ENCODE data around the gene LHX4. TPM values are rescaled to one million over a fixed set of nuclear protein-coding genes. Genes with fewer than 3 reads are reported as not detected.

The LHX4 gene
- total RNA-seq, 5 donors from 2014 or later (not counting 1 experiment from before 2014, with no cell fraction given): 0.03 TPM; not detected in 3

DNA sequence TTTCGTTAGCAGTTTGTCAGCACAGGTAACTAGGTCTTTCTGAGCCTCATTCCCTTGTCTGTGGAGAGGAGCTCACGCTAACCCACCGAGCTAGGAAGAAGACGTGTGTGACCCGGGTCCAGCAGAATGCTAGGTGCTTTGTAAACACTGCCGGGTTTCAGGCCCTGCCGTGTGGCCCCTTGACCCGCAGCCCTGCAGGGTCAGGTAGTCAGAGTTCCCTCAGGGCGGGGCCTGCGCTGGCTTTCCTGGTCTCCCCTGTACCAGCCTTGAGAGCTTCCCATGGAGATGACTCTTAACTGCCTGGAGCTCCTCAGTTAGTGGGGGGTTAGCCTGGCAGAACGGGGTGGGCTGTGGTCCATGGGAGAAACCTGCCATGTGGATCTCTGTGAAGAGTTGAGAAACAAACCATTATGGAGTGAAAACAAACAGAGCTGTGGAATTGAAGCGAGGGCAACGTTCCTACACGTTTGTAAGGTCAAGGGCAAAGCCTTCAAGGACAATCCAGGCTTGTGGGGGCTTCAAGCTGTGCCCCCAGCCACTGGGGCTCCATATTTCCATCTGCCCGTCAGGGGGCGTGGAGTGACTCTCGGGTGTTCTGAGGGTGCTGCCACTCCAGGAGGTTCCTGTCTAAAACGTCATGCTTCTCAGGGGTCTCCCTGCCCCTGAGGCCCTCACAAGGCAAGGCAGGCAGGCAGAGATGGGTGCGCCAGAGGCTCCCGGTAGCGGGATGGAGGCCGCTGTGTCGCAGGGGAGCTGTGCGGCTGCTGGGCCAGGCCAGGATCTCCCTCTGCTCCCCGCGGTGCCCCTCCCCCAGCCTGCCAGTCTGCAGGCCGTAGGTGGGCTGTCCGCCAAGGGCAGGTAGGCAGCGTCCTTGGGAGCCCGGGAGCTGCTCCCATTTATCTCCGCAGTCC is 23.8 kb downstream of the LHX4 start:
- Mint-ChIP-seq H3K27ac (no peak overlapping the region), H3K36me3 (no peaks in the 10 kb centered on the region), H3K4me3 (no peak overlapping the region), H3K9me3 (no peaks in the 10 kb centered on the region), H3K4me1 (peaks cover 2 to 5% (median 4%) of the 10 kb centered on the region in 3 donors), H3K27me3 (peaks cover 53 to 77% of the 10 kb centered on the region in 2 donors)
- ATAC-seq (replicated peaks in 1 of 4) (no peak), DNase-seq (no peak)
- H3K36me3 ChIP-seq (ENCODE audit: control insufficient read depth in 2 of 2, extremely low read depth in 1 of 2, insufficient read depth in 1 of 2, low read length in 1 of 2): no peaks in the 10 kb centered on the region
- CTCF ChIA-PET: interaction anchor here (0.5 to 2.1 kb wide), 10 partner anchors 8 to 228 kb away, joined by 3 to 16 read pairs (median 4); no protein-coding TSS in a partner anchor
- H3K27me3 ChIP-seq (replicated peaks in 1 of 2; ENCODE audit: control insufficient read depth in 2 of 2, extremely low read depth in 1 of 2, insufficient read depth in 2 of 2, low read length in 1 of 2): peaks cover 0 to 95% of the 10 kb centered on the region in 2 experiments
- no peaks in the 10 kb centered on the region for H3K4me1 ChIP-seq (ENCODE audit: control insufficient read depth in 1 of 2, extremely low read depth in 1 of 2, insufficient read depth in 2 of 2, low read length in 2 of 2)
- H3K27ac ChIP-seq (ENCODE audit: low read length): no peak overlapping the region
- H3K9me3 ChIP-seq: no peaks in the 10 kb centered on the region
- POLR2A ChIA-PET: no interaction called here
- H3K4me3 ChIP-seq (ENCODE audit: control insufficient read depth in 1 of 2, extremely low read depth in 1 of 2, low read length in 1 of 2): no peak overlapping the region
- 80% methylated on average over 26 of the region's 31 CpGs for WGBS (ENCODE audit: insufficient coverage)

DNA sequence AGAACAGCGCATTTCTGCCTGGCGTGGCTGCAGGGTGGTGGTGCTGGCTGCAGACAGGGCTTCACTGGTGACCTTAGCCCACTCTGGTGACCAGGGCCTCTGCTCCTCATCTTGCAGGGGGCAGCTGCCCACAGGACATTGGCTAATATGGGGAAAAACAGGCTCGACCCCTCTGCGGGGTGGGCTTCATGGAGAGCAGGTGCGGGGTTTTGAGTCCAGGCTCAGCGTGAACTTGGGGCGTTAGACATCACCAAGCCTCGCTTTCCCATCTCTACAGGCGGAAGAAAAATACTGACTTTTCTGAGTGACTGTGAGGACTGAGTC is 24.4 kb downstream of the LHX4 start:
- H3K9me3 ChIP-seq: no peaks in the 10 kb centered on the region

GRCh38 chr1:180254854-180255253 is 24.8 kb downstream of the LHX4 start:
- H3K4me1 Mint-ChIP-seq: peaks cover 2 to 5% (median 2%) of the 10 kb centered on the region in 3 donors
- 93% methylated on average over 9 of the region's 11 CpGs for WGBS (ENCODE audit: insufficient coverage)
- no peaks in the 10 kb centered on the region for H3K36me3 Mint-ChIP-seq
- no peaks in the 10 kb centered on the region for H3K9me3 Mint-ChIP-seq
- Histone ChIP-seq H3K27ac (ENCODE audit: low read length) (no peak overlapping the region), H3K4me3 (ENCODE audit: control insufficient read depth in 1 of 2, extremely low read depth in 1 of 2, low read length in 1 of 2) (no peak overlapping the region), H3K36me3 (ENCODE audit: control insufficient read depth in 2 of 2, extremely low read depth in 1 of 2, insufficient read depth in 1 of 2, low read length in 1 of 2) (no peaks in the 10 kb centered on the region), H3K27me3 (replicated peaks in 1 of 2; ENCODE audit: control insufficient read depth in 2 of 2, extremely low read depth in 1 of 2, insufficient read depth in 2 of 2, low read length in 1 of 2) (peaks cover 0 to 98% of the 10 kb centered on the region in 2 experiments), H3K9me3 (no peaks in the 10 kb centered on the region), H3K4me1 (ENCODE audit: control insufficient read depth in 1 of 2, extremely low read depth in 1 of 2, insufficient read depth in 2 of 2, low read length in 2 of 2) (no peaks in the 10 kb centered on the region)
- no peak overlapping the region for H3K4me3 Mint-ChIP-seq
- no peak for ATAC-seq (replicated peaks in 1 of 4)
- POLR2A ChIA-PET: no interaction called here
- H3K27ac Mint-ChIP-seq: no peak overlapping the region
- peaks cover 46 to 69% of the 10 kb centered on the region in 2 donors for H3K27me3 Mint-ChIP-seq
- CTCF ChIA-PET: no interaction called here
- no peak for DNase-seq

More for the DNA sequence above, 24.4 kb downstream of the LHX4 start:
- H3K27me3 Mint-ChIP-seq: peaks cover 50 to 73% of the 10 kb centered on the region in 2 donors
- 89% methylated on average over 9 of the region's 9 CpGs for WGBS (ENCODE audit: insufficient coverage)
- H3K27ac Mint-ChIP-seq: no peak overlapping the region
- no peaks in the 10 kb centered on the region for H3K4me1 ChIP-seq (ENCODE audit: control insufficient read depth in 1 of 2, extremely low read depth in 1 of 2, insufficient read depth in 2 of 2, low read length in 2 of 2)
- DNase-seq: no peak
- H3K36me3 Mint-ChIP-seq: no peaks in the 10 kb centered on the region
- ChIA-PET POLR2A (no interaction called here), CTCF (interaction anchor here (0.5 to 1.9 kb wide), 3 partner anchors 20 to 228 kb away, joined by 3 to 6 read pairs (median 4); no protein-coding TSS in a partner anchor)
- ATAC-seq (replicated peaks in 1 of 4): no peak
- H3K4me3 Mint-ChIP-seq: no peak overlapping the region
- no peak overlapping the region for H3K27ac ChIP-seq (ENCODE audit: low read length)
- no peak overlapping the region for H3K4me3 ChIP-seq (ENCODE audit: control insufficient read depth in 1 of 2, extremely low read depth in 1 of 2, low read length in 1 of 2)
- no peaks in the 10 kb centered on the region for H3K9me3 Mint-ChIP-seq
- H3K27me3 ChIP-seq (replicated peaks in 1 of 2; ENCODE audit: control insufficient read depth in 2 of 2, extremely low read depth in 1 of 2, insufficient read depth in 2 of 2, low read length in 1 of 2): peaks cover 0 to 98% of the 10 kb centered on the region in 2 experiments
- H3K4me1 Mint-ChIP-seq: peaks cover 2 to 5% (median 4%) of the 10 kb centered on the region in 3 donors
- no peaks in the 10 kb centered on the region for H3K36me3 ChIP-seq (ENCODE audit: control insufficient read depth in 2 of 2, extremely low read depth in 1 of 2, insufficient read depth in 1 of 2, low read length in 1 of 2)

DNA sequence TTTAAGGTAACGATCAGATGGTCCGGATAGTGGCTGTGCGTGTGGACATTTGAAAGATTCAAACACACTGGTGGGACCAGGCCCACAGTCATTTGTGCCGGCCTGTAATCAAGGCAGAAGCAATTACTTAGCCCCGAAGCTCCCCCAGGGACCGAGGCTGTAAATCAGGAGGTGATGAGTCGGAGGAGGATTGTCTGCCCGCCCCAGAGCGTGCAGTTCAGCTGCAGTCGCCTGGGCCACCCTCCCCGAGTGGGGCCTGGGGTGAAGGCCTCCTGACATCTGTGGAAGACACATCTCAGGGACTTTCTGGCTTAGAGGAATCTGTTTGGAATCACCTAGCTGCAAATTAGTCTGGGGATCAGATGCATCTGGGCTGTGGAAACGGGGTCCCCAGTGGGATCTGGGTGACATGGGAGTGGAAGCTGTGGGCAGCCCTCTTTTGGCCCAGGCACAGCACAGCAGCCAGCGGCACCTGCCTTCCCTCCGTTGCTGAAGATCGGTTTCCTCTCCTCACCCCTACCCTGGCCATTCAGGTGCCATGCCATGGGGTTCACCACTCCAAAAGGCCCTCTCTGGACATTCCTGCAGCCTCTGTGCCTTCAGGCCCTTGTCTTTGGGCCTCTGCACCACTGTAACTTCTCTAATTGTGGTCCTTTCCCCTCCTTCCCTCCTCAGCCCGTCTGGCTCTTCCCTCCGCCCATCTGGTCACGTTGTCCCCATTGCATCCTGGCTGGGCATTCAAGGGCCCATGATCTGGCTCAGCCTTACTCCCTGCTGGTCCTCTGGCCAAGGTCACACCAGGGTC is 25.7 kb downstream of the LHX4 start:
- Mint-ChIP-seq H3K27me3 (peaks cover 39 to 65% of the 10 kb centered on the region in 2 donors), H3K4me3 (no peak overlapping the region)

DNA sequence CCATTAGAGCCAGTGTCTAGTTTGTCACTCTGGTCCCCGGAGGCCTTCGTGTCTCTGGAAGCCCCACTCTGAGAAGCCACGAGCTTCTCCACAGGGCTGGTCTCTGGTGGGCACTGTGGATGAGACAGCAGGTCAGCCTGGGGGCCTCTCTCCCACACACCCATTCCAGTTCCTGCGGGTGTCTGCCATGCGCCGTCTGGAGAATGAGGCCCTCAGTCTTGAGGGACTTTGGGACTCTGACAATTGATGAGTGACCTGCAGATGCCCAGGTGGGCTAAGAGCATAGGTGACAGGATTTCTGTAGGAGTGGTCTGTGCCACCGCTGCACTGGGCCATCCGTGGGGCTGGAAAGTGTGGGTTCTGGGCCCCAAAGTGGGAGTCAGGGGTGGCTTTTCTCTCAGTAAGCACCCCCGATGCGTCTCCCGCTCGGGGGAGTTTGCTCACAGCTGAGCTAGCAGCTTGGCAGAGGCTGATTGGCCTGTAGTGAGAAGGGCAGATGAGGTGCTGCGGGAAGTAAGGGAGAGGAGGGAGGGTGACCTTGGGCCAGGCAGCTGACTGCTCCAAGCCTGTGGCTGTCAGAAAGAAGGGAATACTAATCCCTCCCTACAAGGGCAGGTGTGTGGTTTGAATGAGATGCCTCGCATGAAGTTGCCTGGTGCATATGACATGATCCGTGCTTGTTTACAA is 26.4 kb downstream of the LHX4 start:
- no peak overlapping the region for H3K4me3 ChIP-seq (ENCODE audit: control insufficient read depth in 1 of 2, extremely low read depth in 1 of 2, low read length in 1 of 2)
- no peak overlapping the region for H3K27ac ChIP-seq (ENCODE audit: low read length)
- WGBS (ENCODE audit: insufficient coverage): 90% methylated on average over 9 of the region's 15 CpGs
- H3K4me1 ChIP-seq (ENCODE audit: control insufficient read depth in 1 of 2, extremely low read depth in 1 of 2, insufficient read depth in 2 of 2, low read length in 2 of 2): no peaks in the 10 kb centered on the region
- ChIA-PET CTCF (interaction anchor here in 1 of 2 donors (0.6 kb wide), 1 partner anchor 697 kb away, joined by 10 read pairs; no protein-coding TSS in a partner anchor), POLR2A (no interaction called here)
- DNase-seq: no peak
- Mint-ChIP-seq H3K4me1 (peaks cover 0 to 5% (median 0%) of the 10 kb centered on the region in 3 donors), H3K9me3 (no peaks in the 10 kb centered on the region), H3K4me3 (no peak overlapping the region), H3K36me3 (no peaks in the 10 kb centered on the region), H3K27me3 (peaks cover 34 to 59% of the 10 kb centered on the region in 2 donors), H3K27ac (no peak overlapping the region)
- H3K36me3 ChIP-seq (ENCODE audit: control insufficient read depth in 2 of 2, extremely low read depth in 1 of 2, insufficient read depth in 1 of 2, low read length in 1 of 2): no peaks in the 10 kb centered on the region
- ATAC-seq (replicated peaks in 1 of 4): no peak
- H3K27me3 ChIP-seq (replicated peaks in 1 of 2; ENCODE audit: control insufficient read depth in 2 of 2, extremely low read depth in 1 of 2, insufficient read depth in 2 of 2, low read length in 1 of 2): peaks cover 0 to 90% of the 10 kb centered on the region in 2 experiments
- no peaks in the 10 kb centered on the region for H3K9me3 ChIP-seq

More for the DNA sequence above, 25.7 kb downstream of the LHX4 start:
- no peak overlapping the region for H3K27ac ChIP-seq (ENCODE audit: low read length)
- Mint-ChIP-seq H3K27ac (no peak overlapping the region), H3K4me1 (peaks cover 0 to 5% (median 0%) of the 10 kb centered on the region in 3 donors), H3K36me3 (no peaks in the 10 kb centered on the region), H3K9me3 (no peaks in the 10 kb centered on the region)
- DNase-seq (no peak), ATAC-seq (replicated peaks in 1 of 4) (no peak)
- no peaks in the 10 kb centered on the region for H3K4me1 ChIP-seq (ENCODE audit: control insufficient read depth in 1 of 2, extremely low read depth in 1 of 2, insufficient read depth in 2 of 2, low read length in 2 of 2)
- ChIA-PET POLR2A (no interaction called here), CTCF (no interaction called here)
- peaks cover 0 to 95% of the 10 kb centered on the region in 2 experiments for H3K27me3 ChIP-seq (replicated peaks in 1 of 2; ENCODE audit: control insufficient read depth in 2 of 2, extremely low read depth in 1 of 2, insufficient read depth in 2 of 2, low read length in 1 of 2)
- 84% methylated on average over 18 of the region's 18 CpGs for WGBS (ENCODE audit: insufficient coverage)
- H3K9me3 ChIP-seq: no peaks in the 10 kb centered on the region
- H3K4me3 ChIP-seq (ENCODE audit: control insufficient read depth in 1 of 2, extremely low read depth in 1 of 2, low read length in 1 of 2): no peak overlapping the region
- H3K36me3 ChIP-seq (ENCODE audit: control insufficient read depth in 2 of 2, extremely low read depth in 1 of 2, insufficient read depth in 1 of 2, low read length in 1 of 2): no peaks in the 10 kb centered on the region

DNA sequence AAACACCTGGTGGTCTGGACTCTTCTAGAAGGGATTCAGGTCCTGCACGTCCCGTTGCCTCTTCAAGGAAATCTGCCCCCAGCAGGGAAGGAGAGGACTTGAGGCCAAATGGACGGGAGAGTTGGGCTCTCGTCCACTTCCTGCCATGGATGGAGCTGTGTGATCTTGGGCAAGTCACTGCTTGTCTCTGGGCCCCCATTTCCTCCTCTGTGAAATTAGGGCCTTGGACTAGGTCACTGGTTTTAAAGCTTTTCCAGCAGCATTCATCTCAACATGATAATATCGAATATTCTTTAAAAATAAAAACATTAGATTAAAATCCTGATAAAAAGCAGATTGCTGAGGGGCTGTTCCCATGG is 26.9 kb downstream of the LHX4 start:
- Histone ChIP-seq H3K27ac (ENCODE audit: low read length) (no peak overlapping the region), H3K4me1 (ENCODE audit: control insufficient read depth in 1 of 2, extremely low read depth in 1 of 2, insufficient read depth in 2 of 2, low read length in 2 of 2) (no peaks in the 10 kb centered on the region), H3K9me3 (no peaks in the 10 kb centered on the region), H3K36me3 (ENCODE audit: control insufficient read depth in 2 of 2, extremely low read depth in 1 of 2, insufficient read depth in 1 of 2, low read length in 1 of 2) (no peaks in the 10 kb centered on the region), H3K27me3 (replicated peaks in 1 of 2; ENCODE audit: control insufficient read depth in 2 of 2, extremely low read depth in 1 of 2, insufficient read depth in 2 of 2, low read length in 1 of 2) (peaks cover 0 to 84% of the 10 kb centered on the region in 2 experiments), H3K4me3 (ENCODE audit: control insufficient read depth in 1 of 2, extremely low read depth in 1 of 2, low read length in 1 of 2) (no peak overlapping the region)
- no peaks in the 10 kb centered on the region for H3K36me3 Mint-ChIP-seq
- ChIA-PET CTCF (interaction anchor here in 1 of 2 donors (0.6 kb wide), 1 partner anchor 696 kb away, joined by 10 read pairs; no protein-coding TSS in a partner anchor), POLR2A (no interaction called here)
- no peaks in the 10 kb centered on the region for H3K9me3 Mint-ChIP-seq
- peaks cover 29 to 55% of the 10 kb centered on the region in 2 donors for H3K27me3 Mint-ChIP-seq
- H3K27ac Mint-ChIP-seq: no peak overlapping the region
- 65% methylated on average over 4 of the region's 5 CpGs for WGBS (ENCODE audit: insufficient coverage)
- H3K4me3 Mint-ChIP-seq: no peak overlapping the region
- H3K4me1 Mint-ChIP-seq: peaks cover 0 to 5% (median 0%) of the 10 kb centered on the region in 3 donors
- DNase-seq (no peak), ATAC-seq (replicated peaks in 1 of 4) (no peak)
